Measurements from ENCODE around the gene MSL3.
A peak's percentile ranks its signal among the peaks of the same experiment; 100 is the strongest.

Gene MSL3

DNA sequence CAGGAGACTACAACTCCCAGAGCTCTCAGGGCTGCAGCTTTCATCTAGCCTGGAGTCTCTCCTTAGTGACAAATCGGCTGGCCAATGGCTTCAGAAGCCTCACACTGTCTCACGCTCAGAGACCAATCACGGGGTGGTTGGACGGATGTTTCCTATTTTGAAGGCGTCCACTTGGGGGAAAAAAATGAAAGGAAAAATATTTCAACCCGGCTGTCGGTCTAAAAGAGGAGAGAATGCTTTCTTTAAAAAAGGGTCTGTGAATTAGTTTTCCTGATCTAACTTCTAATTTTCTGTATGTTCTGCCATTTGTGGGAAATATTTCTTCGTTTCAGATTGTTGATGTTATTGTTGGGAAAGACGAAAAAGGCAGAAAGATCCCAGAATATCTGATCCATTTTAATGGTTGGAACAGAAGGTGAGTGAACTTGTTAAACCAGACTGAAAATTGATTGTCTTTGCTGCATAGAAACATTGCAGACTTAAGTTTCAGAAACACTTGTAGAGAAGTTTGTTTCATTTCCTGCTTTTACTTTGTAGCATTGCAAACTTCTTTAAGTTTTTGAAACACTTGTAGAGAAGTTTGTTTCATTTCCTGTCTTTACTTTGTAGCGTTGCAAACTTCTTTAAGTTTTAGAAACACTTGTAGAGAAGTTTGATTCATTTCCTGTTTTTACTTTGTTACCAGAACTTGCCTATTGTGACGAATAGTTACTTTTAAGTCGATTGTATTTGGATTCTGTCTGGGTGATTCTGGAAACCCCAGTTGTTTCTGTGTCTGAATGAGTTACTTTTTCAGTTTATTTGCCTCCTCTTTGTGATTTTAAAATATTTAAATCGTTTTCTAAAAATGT is 1.6 kb downstream of the MSL3 start:
- DNase-seq (ENCODE audit: low read depth), result peak; percentile 93

- no peak for DNase-seq (ENCODE audit: low read depth)
These were observed 2.9 kb downstream of the MSL3 start for GRCh38 chrX:11760958-11761357.

GRCh38 chrX:11764602-11765067 is 6.6 kb downstream of the MSL3 start:
- DNase-seq (ENCODE audit: low read depth), result no peak

DNA sequence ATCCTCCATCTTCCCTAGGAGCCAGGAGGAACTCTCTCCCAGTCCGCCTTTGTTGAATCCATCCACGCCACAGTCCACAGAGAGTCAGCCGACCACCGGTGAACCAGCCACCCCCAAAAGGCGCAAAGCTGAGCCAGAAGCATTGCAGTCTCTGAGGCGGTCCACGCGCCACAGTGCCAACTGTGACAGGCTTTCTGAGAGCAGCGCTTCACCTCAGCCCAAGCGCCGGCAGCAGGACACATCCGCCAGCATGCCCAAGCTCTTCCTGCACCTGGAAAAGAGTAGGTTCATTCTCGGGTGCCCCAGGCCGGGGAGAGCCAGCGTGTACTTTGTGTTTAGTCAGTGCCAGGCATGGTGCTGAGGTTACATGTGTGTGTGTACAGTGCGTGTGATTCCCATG is 7.4 kb downstream of the MSL3 start:
- DNase-seq (ENCODE audit: low read depth), result no peak

- DNase-seq (ENCODE audit: low read depth), result no peak
These were observed 8.4 kb downstream of the MSL3 start for GRCh38 chrX:11766487-11766886.

- DNase-seq (ENCODE audit: low read depth), result no peak
These were observed 10.0 kb downstream of the MSL3 start for GRCh38 chrX:11768039-11768438.

DNA sequence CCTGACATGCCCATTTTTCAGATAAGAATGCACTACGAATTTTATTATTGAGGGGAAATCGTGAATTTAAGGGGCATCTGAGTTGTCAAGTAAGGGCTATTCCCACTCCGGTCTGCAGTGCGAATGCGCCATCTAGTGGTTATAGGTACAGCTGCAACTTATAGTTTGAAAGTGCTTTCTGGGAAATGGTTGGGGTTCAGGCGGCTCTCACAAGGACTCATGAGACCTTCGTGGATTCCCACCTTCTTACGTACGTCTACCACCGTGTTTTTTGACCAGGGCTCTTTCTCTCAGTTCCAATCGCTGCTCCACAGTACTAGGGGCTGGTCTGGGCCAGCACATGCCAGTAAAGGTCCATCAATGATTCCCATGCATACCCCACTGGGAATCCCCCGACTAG is 12.3 kb downstream of the MSL3 start:
- peak; percentile 63 for DNase-seq (ENCODE audit: low read depth)

DNA sequence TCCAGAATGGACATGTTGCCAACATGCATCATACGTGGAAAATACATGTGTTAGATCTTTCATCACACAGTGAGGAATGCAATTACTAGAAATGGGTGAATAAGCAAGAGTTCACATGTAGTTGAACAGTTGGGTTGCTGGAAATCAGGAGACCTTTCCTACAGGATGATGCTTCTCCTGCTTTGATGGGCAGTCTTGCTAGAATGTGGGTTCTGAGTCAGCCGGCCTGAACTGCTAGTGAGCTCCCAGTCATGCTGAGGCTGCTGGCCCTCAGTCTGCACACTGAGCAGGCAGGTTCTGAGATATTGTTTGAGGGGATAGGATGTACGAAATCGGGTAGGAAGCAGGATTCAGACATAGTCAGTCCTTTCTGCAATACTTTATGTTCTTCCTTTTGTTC is 20.2 kb downstream of the MSL3 start:
- DNase-seq (ENCODE audit: low read depth), result no peak

DNA sequence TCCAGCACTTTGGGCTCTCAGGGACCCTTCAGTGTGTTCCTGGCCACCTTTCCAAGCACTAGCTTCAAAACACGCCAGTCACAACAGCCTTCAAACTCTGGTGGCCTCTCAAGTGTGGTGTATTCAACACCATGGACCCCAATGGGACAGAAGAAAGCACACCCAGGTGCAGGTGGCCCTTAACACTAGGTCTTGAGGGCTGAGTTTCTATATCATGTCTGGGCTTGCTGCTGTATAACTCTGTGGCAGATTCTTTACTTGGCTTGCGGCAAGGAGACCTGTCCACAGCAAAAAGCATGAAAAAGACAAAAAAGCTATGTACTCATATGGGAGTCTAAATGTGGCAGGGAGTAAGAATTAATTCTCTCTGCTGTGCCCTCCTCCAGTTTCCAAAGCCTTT is 23.1 kb downstream of the MSL3 start:
- no peak for DNase-seq (ENCODE audit: low read depth)

- DNase-seq (ENCODE audit: low read depth), result no peak
These were observed 23.8 kb downstream of the MSL3 start for GRCh38 chrX:11781734-11782370.

DNA sequence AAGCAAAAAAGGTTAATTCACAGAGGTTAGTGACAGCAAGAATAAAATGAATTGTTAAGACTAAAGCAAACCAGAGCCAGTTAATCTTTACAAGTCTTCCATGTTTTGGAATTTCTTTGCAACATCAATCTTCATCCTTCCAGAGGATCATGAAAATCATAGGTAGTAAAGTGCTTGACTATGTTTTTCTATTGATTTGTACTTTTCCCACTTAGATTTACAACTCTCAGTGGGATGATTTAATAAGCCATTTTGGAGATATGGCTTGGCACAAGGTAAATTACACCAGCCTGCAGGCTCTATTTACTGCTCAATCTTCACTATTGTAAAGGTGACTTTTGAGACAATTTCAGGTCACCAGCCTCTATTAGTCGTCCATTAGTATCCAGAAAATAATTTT is 26.5 kb downstream of the MSL3 start:
- no peak for DNase-seq (ENCODE audit: low read depth)

GRCh38 chrX:11786862-11787261 is 28.8 kb downstream of the MSL3 start:
- no peak for DNase-seq (ENCODE audit: low read depth)

- DNase-seq (ENCODE audit: low read depth), result peak; percentile 7
These were observed 29.5 kb downstream of the MSL3 start for GRCh38 chrX:11787564-11787963.

- DNase-seq (ENCODE audit: low read depth), result no peak
These were observed 31.8 kb downstream of the MSL3 start for GRCh38 chrX:11789809-11790208.

GRCh38 chrX:11791090-11791489 is 33.1 kb downstream of the MSL3 start:
- DNase-seq (ENCODE audit: low read depth), result no peak

- DNase-seq (ENCODE audit: low read depth), result no peak
These were observed 33.5 kb downstream of the MSL3 start for GRCh38 chrX:11791537-11791936.

GRCh38 chrX:11792461-11793421 is 34.7 kb downstream of the MSL3 start:
- no peak for DNase-seq (ENCODE audit: low read depth)

GRCh38 chrX:11793734-11794133 is 35.7 kb downstream of the MSL3 start:
- DNase-seq (ENCODE audit: low read depth), result no peak

GRCh38 chrX:11813341-11813740 is 55.3 kb downstream of the MSL3 start:
- DNase-seq (ENCODE audit: low read depth), result no peak
